Tongue (tissue), 2 donors: ENCODE measurements around the gene AUH. TPM values are rescaled to one million over a fixed set of nuclear protein-coding genes. Genes with fewer than 3 reads are reported as not detected.

Source experiments
- DNase-seq: peaks from one replicate; pipeline ENCODE4 v3.0.0-alpha.2; 2015
- total RNA-seq: library from RNA; depleted of rRNA; stranded (reverse); fragments of >200 nt; gene quantifications from one replicate; pipeline ENCODE4 v1.2.3, GENCODE V29; 2014

The AUH gene
- total RNA-seq, 1 donor from 2014 or later = 43.8 TPM

- DNase-seq = no peak
Measured at GRCh38 chr9:91188719-91189590, 172.8 kb downstream of the AUH start.

GRCh38 chr9:91187965-91188344 lies 173.8 kb downstream of the AUH start:
- DNase-seq = no peak

DNA sequence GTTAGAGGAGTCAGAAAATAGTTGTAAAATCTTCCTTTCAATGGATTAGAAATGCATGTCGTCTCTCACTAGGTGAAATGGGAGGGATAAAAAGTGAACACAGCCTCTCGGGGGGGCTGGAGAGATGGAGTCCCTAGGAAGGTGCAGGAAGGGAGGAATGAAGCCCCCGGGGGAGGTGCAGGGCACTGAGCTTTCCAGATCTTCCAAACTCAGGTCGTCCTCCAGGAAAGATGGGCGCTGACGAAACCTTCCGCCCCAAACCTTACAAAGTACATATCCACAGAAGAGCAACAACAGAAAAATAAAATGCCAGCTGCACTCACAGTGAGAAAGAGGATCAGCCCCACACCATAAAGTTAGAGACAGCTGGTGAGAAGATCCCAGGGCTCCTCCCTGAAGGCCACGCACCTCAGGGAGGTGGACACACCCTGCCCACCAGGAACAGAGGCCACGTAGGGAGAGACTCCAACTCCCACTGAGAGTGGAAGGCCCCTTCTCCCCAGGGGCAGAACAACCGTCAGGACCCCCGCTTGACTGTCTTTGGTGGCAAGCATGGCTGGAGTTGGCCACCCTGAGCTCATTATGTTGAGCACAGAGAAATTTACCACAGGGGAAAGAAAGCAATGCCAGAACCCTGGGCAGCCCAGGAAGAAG lies 174.3 kb downstream of the AUH start:
- no peak for DNase-seq

GRCh38 chr9:91186632-91187108 lies 175.0 kb downstream of the AUH start:
- DNase-seq = no peak

DNA sequence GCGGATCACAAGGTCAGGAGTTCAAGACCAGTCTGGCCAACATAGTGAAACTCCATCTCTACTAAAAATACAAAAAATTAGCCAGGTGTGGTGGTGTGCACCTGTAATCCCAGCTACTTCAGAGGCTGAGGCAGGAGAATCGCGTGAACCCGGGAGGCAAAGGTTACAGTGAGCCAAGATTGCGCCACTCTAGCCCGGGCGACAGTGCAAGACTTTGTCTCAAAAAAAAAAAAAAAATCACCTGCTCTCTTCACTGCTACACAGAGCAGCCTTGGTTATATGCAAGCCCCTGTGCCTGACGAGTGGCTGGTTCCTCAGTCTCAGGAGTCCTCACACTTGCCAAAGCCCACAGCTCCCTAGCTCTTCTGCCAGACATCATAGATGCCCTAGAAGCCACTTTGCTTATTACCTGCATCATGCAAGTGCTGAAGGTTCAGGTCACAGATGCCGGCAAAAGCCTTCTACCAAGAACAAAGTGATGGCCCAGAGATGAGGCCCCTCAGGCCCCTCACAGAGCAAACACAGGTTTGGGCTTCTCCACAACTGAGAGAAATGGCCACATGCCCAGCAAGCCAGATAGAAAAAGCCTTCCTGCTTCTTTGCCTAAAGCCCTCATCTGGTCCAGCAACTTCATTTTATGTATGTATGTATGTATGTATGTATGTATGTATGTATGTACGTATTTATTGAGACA lies 176.4 kb downstream of the AUH start:
- DNase-seq = no peak

GRCh38 chr9:91182429-91183225 lies 179.1 kb downstream of the AUH start:
- no peak for DNase-seq

- no peak for DNase-seq
Measured at GRCh38 chr9:91181541-91181940, 180.2 kb downstream of the AUH start.

- DNase-seq = no peak
Measured at GRCh38 chr9:91180930-91181268, 180.8 kb downstream of the AUH start.

GRCh38 chr9:91180240-91180929 lies 181.3 kb downstream of the AUH start:
- DNase-seq = no peak

DNA sequence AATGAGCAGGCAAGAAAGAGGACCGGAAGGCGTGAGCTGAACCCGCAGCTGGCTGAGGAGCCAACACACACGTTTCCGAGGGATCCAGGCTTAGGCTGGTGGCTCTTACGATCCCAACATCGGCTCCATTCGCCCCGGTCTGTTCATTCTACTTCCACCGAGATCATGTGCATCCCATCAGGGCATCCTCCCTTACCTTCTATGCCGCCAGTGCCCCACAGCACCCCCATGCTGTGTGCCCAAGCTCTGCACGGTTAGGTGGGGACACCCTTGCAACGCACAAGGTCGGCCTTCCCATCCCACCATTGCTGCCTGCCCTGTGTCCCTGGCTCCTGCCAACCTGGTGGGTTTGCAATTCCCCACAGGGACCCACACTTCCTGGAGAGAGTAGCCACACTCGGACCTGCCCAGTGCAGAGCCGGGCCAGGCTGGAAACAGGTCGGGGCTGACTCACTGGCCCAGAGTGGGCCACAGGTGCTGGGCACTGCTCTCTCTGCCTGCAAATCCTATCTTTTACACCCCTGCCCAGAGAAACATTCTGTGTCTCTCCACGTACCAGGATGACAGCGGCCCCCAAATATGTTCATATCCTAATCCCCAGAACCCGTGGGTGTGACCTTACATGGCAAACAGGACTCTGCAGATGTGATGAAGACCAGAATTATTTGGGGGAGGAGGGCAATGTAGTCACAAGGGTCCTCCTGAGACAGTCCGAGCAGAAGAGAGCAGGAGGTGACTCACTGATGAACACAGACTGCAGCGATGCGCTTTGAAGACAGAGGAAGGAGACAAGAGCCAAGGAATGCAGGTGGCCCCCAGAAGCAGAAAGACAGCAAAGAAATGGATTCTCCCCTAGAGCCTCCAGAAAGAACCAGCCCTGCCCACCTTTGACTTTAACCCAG lies 182.2 kb downstream of the AUH start:
- DNase-seq = no peak

DNA sequence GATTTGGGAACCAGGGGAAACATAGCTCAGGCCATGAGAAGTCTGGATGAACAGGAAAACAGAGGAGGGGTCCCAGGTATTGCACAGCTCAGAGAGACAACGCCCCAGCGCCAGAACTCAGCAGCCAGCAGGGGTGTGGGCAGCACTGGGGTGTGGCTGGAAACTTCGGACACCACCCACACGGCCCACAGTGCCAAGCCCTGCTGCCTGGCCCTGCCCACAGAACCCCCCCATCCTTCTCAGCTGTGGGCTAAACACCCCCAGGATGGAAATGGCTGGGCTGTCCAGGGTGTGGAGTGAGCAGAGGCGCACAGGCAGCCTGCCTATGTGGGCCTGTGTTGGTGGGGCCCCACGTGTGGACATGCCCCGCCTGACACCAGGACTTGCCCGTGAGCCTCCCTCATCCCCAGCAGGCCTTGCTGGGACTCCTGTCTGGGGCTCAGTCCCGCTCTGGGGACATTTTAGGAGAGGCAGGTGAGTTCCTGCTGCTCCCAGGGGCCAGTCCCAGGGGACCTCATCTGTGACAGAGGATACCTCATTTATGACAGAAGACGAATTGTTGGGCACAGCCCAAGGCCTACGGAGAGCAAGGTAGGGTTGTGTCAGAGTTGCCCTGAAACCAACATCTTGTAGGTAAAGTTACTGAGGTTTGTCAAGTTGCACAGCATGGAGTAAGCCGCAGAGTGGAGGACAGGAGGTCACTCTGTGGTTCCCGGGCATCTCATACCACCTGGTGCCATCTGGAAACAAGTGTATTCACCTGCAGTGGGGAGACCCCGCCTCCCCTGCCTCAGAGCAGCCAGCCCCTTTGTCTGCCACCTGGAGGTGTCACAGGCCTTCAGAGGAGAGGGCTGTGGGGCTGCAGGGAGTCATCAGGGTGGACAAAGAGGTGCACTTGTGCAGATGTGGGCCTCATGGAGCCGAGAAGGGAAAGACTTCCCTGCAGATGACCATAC lies 183.2 kb downstream of the AUH start:
- DNase-seq = no peak

- DNase-seq = no peak
Measured at GRCh38 chr9:91177661-91178280, 183.9 kb downstream of the AUH start.

- DNase-seq = no peak
Measured at GRCh38 chr9:91177081-91177480, 184.6 kb downstream of the AUH start.

DNA sequence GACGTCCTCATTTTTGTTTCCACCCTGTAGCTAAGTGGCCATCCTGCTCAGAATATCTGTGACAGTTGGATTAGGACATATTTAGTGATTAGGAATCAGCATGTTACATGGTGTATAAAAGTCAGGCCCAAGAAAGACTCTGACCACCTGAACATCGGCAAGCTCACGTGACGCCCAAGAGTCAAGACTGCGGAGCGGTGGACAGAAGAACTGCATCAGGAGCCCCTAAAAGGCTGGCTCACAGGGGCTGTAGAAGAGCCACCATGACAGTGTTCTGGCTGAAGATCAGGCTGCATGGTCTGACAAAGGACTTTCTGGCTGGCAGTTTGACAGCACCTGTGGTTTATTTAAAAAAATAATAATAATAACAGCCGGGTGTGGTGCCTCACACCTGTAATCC lies 185.3 kb downstream of the AUH start:
- DNase-seq = no peak

- no peak for DNase-seq
Measured at GRCh38 chr9:91174772-91175171, 186.9 kb downstream of the AUH start.

- DNase-seq = no peak
Measured at GRCh38 chr9:91172329-91172728, 189.4 kb downstream of the AUH start.

DNA sequence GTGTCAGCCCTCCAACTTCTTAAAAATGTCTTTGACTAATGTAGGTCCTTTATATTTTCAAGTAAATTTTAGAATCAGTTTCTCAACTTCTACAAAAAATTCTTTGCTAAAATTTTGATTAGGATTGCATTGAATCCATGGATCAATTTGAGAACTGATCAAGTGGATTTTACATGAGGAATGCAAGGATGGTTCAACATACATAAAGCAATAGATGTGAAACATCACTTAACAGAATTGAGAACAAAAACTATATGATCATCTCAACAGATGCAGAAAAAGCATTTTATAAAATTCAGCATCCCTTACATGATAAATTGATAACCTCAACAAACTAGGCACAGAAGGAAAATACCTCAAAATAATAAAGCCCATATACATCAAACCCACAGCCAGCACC lies 190.8 kb downstream of the AUH start:
- DNase-seq = no peak

- DNase-seq = no peak
Measured at GRCh38 chr9:91166796-91167366, 194.8 kb downstream of the AUH start.
